ENCODE measurements around the gene ILK. TPM values are rescaled to one million over a fixed set of nuclear protein-coding genes. Genes with fewer than 3 reads are reported as not detected.
A peak's percentile ranks its signal among the peaks of the same experiment; 100 is the strongest.

Gene ILK
- total and polyA plus RNA-seq, 2 of the 13 experiments (the other 11 are each of a cell fraction or from before 2014, with no cell fraction given), result 70.3 to 108 TPM

DNA sequence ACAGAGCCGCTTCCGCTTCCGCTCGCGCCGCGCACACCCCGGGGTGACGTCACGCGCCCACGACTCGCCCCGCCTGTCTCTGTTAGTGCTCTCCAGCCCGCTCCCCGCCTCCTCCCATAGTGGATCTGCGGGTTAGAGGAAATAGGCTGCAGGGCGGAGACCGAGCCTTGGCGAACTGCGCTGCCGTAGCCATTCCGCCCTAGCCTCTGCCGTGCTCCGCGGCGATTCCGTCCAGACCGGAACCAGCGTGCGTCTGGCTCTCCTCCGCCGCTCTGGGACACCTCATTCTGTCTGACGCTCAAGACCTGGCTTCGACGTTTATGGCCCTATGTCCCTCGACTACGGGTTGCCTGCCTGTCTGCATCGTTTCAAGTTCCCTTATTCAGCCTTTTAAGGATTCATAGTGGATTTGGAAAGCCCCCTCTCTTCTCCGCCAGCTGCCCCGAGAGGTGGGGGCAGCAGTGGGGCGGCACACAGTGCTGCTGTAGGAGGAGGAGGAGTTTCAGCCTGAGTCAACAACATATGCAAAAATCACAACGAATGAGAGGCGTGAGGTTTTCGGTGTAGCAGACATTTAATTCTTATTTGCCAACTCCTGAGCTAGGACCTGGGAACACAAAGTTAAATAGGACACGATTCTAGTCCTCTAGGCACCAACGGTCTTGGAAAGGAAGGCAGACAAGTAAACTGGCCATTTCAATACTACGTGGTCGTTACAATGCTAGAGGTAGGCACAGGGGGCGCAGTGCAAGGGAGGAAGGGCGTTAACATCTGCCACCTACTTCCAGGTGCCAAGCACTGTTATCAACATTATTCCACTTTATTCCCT, 8.9 kb downstream of the ILK start, which contains the start of gene TAF10 (continued):
- no peak for TF ChIP-seq CHD2 (IDR thresholded peaks at IDR 0.05; ENCODE audit: low read depth, low read length)
- no peak for TF ChIP-seq ZNF3 (CRISPR knock-in tag; IDR thresholded peaks at IDR 0.05)
- TF ChIP-seq TCF7L2 (IDR thresholded peaks at IDR 0.05; ENCODE audit: low read depth, low read length), result no peak
- TF ChIP-seq CBFB (CRISPR knock-in tag; IDR thresholded peaks at IDR 0.05), result 0 out of 2 replicates have a peak, but pooled peaks have one; percentile 34
- TF ChIP-seq ATAD3A (CRISPR knock-in tag; IDR thresholded peaks at IDR 0.05), result no peak
- TF ChIP-seq, protein P1, sequence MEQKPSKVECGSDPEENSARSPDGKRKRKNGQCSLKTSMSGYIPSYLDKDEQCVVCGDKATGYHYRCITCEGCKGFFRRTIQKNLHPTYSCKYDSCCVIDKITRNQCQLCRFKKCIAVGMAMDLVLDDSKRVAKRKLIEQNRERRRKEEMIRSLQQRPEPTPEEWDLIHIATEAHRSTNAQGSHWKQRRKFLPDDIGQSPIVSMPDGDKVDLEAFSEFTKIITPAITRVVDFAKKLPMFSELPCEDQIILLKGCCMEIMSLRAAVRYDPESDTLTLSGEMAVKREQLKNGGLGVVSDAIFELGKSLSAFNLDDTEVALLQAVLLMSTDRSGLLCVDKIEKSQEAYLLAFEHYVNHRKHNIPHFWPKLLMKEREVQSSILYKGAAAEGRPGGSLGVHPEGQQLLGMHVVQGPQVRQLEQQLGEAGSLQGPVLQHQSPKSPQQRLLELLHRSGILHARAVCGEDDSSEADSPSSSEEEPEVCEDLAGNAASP (CRISPR knock-in tag; IDR thresholded peaks at IDR 0.05; ENCODE audit: borderline replicate concordance), result peak; percentile 22; the same call in 1 of the 2 replicates
- TF ChIP-seq HMGXB4 (CRISPR knock-in tag; IDR thresholded peaks at IDR 0.05; ENCODE audit: borderline replicate concordance in 1 of 2, low read depth in 1 of 2), result peak in 1 of 2 experiments; percentile 59; a peak in 2 of 4 replicates
- TF ChIP-seq, protein P2, sequence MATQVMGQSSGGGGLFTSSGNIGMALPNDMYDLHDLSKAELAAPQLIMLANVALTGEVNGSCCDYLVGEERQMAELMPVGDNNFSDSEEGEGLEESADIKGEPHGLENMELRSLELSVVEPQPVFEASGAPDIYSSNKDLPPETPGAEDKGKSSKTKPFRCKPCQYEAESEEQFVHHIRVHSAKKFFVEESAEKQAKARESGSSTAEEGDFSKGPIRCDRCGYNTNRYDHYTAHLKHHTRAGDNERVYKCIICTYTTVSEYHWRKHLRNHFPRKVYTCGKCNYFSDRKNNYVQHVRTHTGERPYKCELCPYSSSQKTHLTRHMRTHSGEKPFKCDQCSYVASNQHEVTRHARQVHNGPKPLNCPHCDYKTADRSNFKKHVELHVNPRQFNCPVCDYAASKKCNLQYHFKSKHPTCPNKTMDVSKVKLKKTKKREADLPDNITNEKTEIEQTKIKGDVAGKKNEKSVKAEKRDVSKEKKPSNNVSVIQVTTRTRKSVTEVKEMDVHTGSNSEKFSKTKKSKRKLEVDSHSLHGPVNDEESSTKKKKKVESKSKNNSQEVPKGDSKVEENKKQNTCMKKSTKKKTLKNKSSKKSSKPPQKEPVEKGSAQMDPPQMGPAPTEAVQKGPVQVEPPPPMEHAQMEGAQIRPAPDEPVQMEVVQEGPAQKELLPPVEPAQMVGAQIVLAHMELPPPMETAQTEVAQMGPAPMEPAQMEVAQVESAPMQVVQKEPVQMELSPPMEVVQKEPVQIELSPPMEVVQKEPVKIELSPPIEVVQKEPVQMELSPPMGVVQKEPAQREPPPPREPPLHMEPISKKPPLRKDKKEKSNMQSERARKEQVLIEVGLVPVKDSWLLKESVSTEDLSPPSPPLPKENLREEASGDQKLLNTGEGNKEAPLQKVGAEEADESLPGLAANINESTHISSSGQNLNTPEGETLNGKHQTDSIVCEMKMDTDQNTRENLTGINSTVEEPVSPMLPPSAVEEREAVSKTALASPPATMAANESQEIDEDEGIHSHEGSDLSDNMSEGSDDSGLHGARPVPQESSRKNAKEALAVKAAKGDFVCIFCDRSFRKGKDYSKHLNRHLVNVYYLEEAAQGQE (IDR thresholded peaks at IDR 0.05; ENCODE audit: borderline replicate concordance in 1 of 2, low read depth in 1 of 2, low read length in 2 of 2), result 0 out of 4 replicates have a peak, but pooled peaks of 1 of the 2 experiments have one; percentile 24
- no peak for TF ChIP-seq ZNF138 (CRISPR knock-in tag; IDR thresholded peaks at IDR 0.05; ENCODE audit: low read depth)
- TF ChIP-seq, protein P3, sequence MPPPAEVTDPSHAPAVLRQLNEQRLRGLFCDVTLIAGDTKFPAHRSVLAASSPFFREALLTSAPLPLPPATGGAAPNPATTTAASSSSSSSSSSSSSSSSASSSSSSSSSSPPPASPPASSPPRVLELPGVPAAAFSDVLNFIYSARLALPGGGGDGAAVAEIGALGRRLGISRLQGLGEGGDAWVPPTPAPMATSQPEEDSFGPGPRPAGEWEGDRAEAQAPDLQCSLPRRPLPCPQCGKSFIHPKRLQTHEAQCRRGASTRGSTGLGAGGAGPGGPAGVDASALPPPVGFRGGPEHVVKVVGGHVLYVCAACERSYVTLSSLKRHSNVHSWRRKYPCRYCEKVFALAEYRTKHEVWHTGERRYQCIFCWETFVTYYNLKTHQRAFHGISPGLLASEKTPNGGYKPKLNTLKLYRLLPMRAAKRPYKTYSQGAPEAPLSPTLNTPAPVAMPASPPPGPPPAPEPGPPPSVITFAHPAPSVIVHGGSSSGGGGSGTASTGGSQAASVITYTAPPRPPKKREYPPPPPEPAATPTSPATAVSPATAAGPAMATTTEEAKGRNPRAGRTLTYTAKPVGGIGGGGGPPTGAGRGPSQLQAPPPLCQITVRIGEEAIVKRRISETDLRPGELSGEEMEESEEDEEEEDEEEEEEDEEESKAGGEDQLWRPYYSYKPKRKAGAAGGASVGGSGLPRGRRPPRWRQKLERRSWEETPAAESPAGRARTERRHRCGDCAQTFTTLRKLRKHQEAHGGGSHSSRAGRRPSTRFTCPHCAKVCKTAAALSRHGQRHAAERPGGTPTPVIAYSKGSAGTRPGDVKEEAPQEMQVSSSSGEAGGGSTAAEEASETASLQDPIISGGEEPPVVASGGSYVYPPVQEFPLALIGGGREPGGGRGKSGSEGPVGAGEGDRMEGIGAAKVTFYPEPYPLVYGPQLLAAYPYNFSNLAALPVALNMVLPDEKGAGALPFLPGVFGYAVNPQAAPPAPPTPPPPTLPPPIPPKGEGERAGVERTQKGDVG (CRISPR knock-in tag; IDR thresholded peaks at IDR 0.05; ENCODE audit: borderline replicate concordance), result peak; percentile 55; the same call in 1 of the 2 replicates
- TF ChIP-seq ESRRA (CRISPR knock-in tag; IDR thresholded peaks at IDR 0.05; ENCODE audit: low read depth), result no peak
- TF ChIP-seq ZMYM3 (CRISPR knock-in tag; IDR thresholded peaks at IDR 0.05), result 0 out of 2 replicates have a peak, but pooled peaks have one; percentile 76
- TF ChIP-seq, protein P4, sequence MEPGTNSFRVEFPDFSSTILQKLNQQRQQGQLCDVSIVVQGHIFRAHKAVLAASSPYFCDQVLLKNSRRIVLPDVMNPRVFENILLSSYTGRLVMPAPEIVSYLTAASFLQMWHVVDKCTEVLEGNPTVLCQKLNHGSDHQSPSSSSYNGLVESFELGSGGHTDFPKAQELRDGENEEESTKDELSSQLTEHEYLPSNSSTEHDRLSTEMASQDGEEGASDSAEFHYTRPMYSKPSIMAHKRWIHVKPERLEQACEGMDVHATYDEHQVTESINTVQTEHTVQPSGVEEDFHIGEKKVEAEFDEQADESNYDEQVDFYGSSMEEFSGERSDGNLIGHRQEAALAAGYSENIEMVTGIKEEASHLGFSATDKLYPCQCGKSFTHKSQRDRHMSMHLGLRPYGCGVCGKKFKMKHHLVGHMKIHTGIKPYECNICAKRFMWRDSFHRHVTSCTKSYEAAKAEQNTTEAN (CRISPR knock-in tag; conservative IDR thresholded peaks at IDR 0.05), result no peak
- TF ChIP-seq HNRNPLL (IDR thresholded peaks at IDR 0.05; ENCODE audit: low read depth, low read length, poor library complexity, severe bottlenecking), result peak; percentile 99
- no peak for TF ChIP-seq ZNF337 (CRISPR knock-in tag; IDR thresholded peaks at IDR 0.05; ENCODE audit: borderline replicate concordance, low read depth)
